T-helper 17 cell (primary cell): ENCODE data around the gene MOBP. TPM values are rescaled to one million over a fixed set of nuclear protein-coding genes. Genes with fewer than 3 reads are reported as not detected.
"Not testable (repeated sequence)": the region's sequence is repeated elsewhere in the genome, so short reads cannot be mapped to it uniquely, and the experiment has no call there.

Source experiments
- ATAC-seq: fragments of 150-1000 bp; cut with Tn5 transposase; 2 replicates; pipeline ENCODE4 v1.10.0; 2021; ENCODE audit warnings: mild to moderate bottlenecking, moderate library complexity
- DNase-seq, 3 donors: peaks; one replicate each; pipeline versions ENCODE4 v3.0.0 to v3.0.0-alpha.2; 2020 to 2021
- H3K9me3 ChIP-seq: one replicate; pipeline ENCODE4 v1.7.0; 2013; ENCODE audit warnings: low read length, mild to moderate bottlenecking; ENCODE audit not compliant: control insufficient read depth, poor library complexity, severe bottlenecking
- H3K27ac Mint-ChIP-seq: one replicate; pipeline ENCODE4 v1.8.0; 2022; ENCODE audit warnings: mild to moderate bottlenecking, moderate library complexity, mixed read lengths
- H3K27me3 Mint-ChIP-seq: one replicate; pipeline ENCODE4 v1.8.0; 2022; ENCODE audit warnings: mixed read lengths
- H3K36me3 Mint-ChIP-seq: one replicate; pipeline ENCODE4 v1.8.0; 2022; ENCODE audit warnings: low read depth, mixed read lengths
- H3K4me1 Mint-ChIP-seq: one replicate; pipeline ENCODE4 v1.8.0; 2022; ENCODE audit warnings: mild to moderate bottlenecking, mixed read lengths
- H3K4me3 Mint-ChIP-seq: one replicate; pipeline ENCODE4 v1.8.0; 2022; ENCODE audit warnings: mild to moderate bottlenecking, moderate library complexity, mixed read lengths
- total RNA-seq, 4 donors: library from RNA in 2 of 4; stranded (reverse) in 2 of 4; gene quantifications; one replicate each; pipeline ENCODE4 v1.2.3 and lab custom pipeline; 2022 to 2026

The MOBP gene
- total RNA-seq, 2 donors from 2014 or later = not detected

- no peak for DNase-seq
- H3K9me3 ChIP-seq = no peaks in the 10 kb centered on the region
- Mint-ChIP-seq H3K36me3 (peaks cover 2% of the 10 kb centered on the region), H3K27ac (no peak overlapping the region), H3K27me3 (peaks cover 47% of the 10 kb centered on the region), H3K4me3 (no peak overlapping the region), H3K4me1 (no peaks in the 10 kb centered on the region)
- ATAC-seq = no peak
Measured at GRCh38 chr3:39457361-39457760, 10.1 kb upstream of the MOBP start.

- not testable (repeated sequence) for H3K4me1 Mint-ChIP-seq, H3K9me3 ChIP-seq, DNase-seq, H3K4me3 Mint-ChIP-seq, ATAC-seq, H3K27ac Mint-ChIP-seq, H3K36me3 Mint-ChIP-seq
- peaks cover 47% of the 10 kb centered on the region for H3K27me3 Mint-ChIP-seq
Measured at GRCh38 chr3:39458579-39458978, 8.9 kb upstream of the MOBP start.

GRCh38 chr3:39460677-39461076, 6.8 kb upstream of the MOBP start:
- H3K27me3 Mint-ChIP-seq = peaks cover 43% of the 10 kb centered on the region
- no peaks in the 10 kb centered on the region for H3K4me1 Mint-ChIP-seq
- no peaks in the 10 kb centered on the region for H3K36me3 Mint-ChIP-seq
- H3K4me3 Mint-ChIP-seq = no peak overlapping the region
- ATAC-seq (no peak), DNase-seq (no peak)
- H3K27ac Mint-ChIP-seq = no peak overlapping the region
- H3K9me3 ChIP-seq = no peaks in the 10 kb centered on the region

GRCh38 chr3:39463269-39463668, 4.2 kb upstream of the MOBP start:
- no peaks in the 10 kb centered on the region for H3K36me3 Mint-ChIP-seq
- H3K27me3 Mint-ChIP-seq = peaks cover 46% of the 10 kb centered on the region
- no peak overlapping the region for H3K27ac Mint-ChIP-seq
- no peaks in the 10 kb centered on the region for H3K4me1 Mint-ChIP-seq
- no peak for DNase-seq
- no peak for ATAC-seq
- H3K9me3 ChIP-seq = no peaks in the 10 kb centered on the region
- H3K4me3 Mint-ChIP-seq = no peak overlapping the region

- H3K9me3 ChIP-seq = no peaks in the 10 kb centered on the region
- Mint-ChIP-seq H3K36me3 (no peaks in the 10 kb centered on the region), H3K27ac (no peak overlapping the region), H3K4me1 (no peaks in the 10 kb centered on the region), H3K27me3 (peaks cover 46% of the 10 kb centered on the region), H3K4me3 (no peak overlapping the region)
- DNase-seq = no peak
- no peak for ATAC-seq
Measured at GRCh38 chr3:39466988-39467387, 492 bp upstream of the MOBP start.

GRCh38 chr3:39468108-39468436, 592 bp downstream of the MOBP start:
- H3K27me3 Mint-ChIP-seq = peaks cover 50% of the 10 kb centered on the region

GRCh38 chr3:39469258-39469657, 1.8 kb downstream of the MOBP start:
- no peak for ATAC-seq
- no peaks in the 10 kb centered on the region for H3K36me3 Mint-ChIP-seq
- H3K27me3 Mint-ChIP-seq = peaks cover 54% of the 10 kb centered on the region
- H3K27ac Mint-ChIP-seq = no peak overlapping the region
- no peak overlapping the region for H3K4me3 Mint-ChIP-seq
- no peaks in the 10 kb centered on the region for H3K4me1 Mint-ChIP-seq
- no peaks in the 10 kb centered on the region for H3K9me3 ChIP-seq
- DNase-seq = no peak

More at GRCh38 chr3:39468108-39468436, 592 bp downstream of the MOBP start:
- no peaks in the 10 kb centered on the region for H3K9me3 ChIP-seq
- Mint-ChIP-seq H3K27ac (no peak overlapping the region), H3K36me3 (no peaks in the 10 kb centered on the region), H3K4me1 (no peaks in the 10 kb centered on the region), H3K4me3 (no peak overlapping the region)
- ATAC-seq = no peak
- DNase-seq = no peak

- Mint-ChIP-seq H3K27ac (no peak overlapping the region), H3K36me3 (no peaks in the 10 kb centered on the region), H3K4me1 (no peaks in the 10 kb centered on the region), H3K4me3 (no peak overlapping the region), H3K27me3 (peaks cover 54% of the 10 kb centered on the region)
- no peaks in the 10 kb centered on the region for H3K9me3 ChIP-seq
- ATAC-seq (no peak), DNase-seq (no peak)
Measured at GRCh38 chr3:39469945-39470344, 2.5 kb downstream of the MOBP start.

- Mint-ChIP-seq H3K27ac (no peak overlapping the region), H3K4me1 (no peaks in the 10 kb centered on the region), H3K4me3 (no peak overlapping the region), H3K36me3 (no peaks in the 10 kb centered on the region), H3K27me3 (peaks cover 41% of the 10 kb centered on the region)
- ATAC-seq (no peak), DNase-seq (no peak)
- H3K9me3 ChIP-seq = no peaks in the 10 kb centered on the region
Measured at GRCh38 chr3:39471652-39472051, 4.2 kb downstream of the MOBP start.

- H3K27ac Mint-ChIP-seq = no peak overlapping the region
- no peaks in the 10 kb centered on the region for H3K36me3 Mint-ChIP-seq
Measured at GRCh38 chr3:39473452-39474125, 6.1 kb downstream of the MOBP start.

GRCh38 chr3:39474126-39474515, 6.6 kb downstream of the MOBP start:
- Mint-ChIP-seq H3K36me3 (no peaks in the 10 kb centered on the region), H3K27ac (no peak overlapping the region), H3K4me1 (no peaks in the 10 kb centered on the region), H3K4me3 (no peak overlapping the region), H3K27me3 (peaks cover 31% of the 10 kb centered on the region)
- DNase-seq (no peak), ATAC-seq (no peak)
- no peaks in the 10 kb centered on the region for H3K9me3 ChIP-seq

More at GRCh38 chr3:39473452-39474125, 6.1 kb downstream of the MOBP start:
- H3K4me3 Mint-ChIP-seq = no peak overlapping the region
- DNase-seq = no peak
- peaks cover 31% of the 10 kb centered on the region for H3K27me3 Mint-ChIP-seq
- no peaks in the 10 kb centered on the region for H3K9me3 ChIP-seq
- no peaks in the 10 kb centered on the region for H3K4me1 Mint-ChIP-seq
- ATAC-seq = no peak

GRCh38 chr3:39476783-39477182, 9.3 kb downstream of the MOBP start:
- peaks cover 24% of the 10 kb centered on the region for H3K27me3 Mint-ChIP-seq

GRCh38 chr3:39478226-39478625, 10.7 kb downstream of the MOBP start:
- Mint-ChIP-seq H3K4me1 (no peaks in the 10 kb centered on the region), H3K27me3 (peaks cover 10% of the 10 kb centered on the region), H3K4me3 (no peak overlapping the region), H3K36me3 (no peaks in the 10 kb centered on the region), H3K27ac (no peak overlapping the region)
- H3K9me3 ChIP-seq = no peaks in the 10 kb centered on the region
- DNase-seq = no peak
- no peak for ATAC-seq

More at GRCh38 chr3:39476783-39477182, 9.3 kb downstream of the MOBP start:
- DNase-seq (no peak), ATAC-seq (no peak)
- no peaks in the 10 kb centered on the region for H3K9me3 ChIP-seq
- H3K36me3 Mint-ChIP-seq = no peaks in the 10 kb centered on the region
- H3K4me1 Mint-ChIP-seq = no peaks in the 10 kb centered on the region
- no peak overlapping the region for H3K4me3 Mint-ChIP-seq
- H3K27ac Mint-ChIP-seq = no peak overlapping the region

GRCh38 chr3:39479701-39480414, 12.4 kb downstream of the MOBP start:
- DNase-seq = no peak
- no peak overlapping the region for H3K4me3 Mint-ChIP-seq
- no peaks in the 10 kb centered on the region for H3K4me1 Mint-ChIP-seq
- H3K27me3 Mint-ChIP-seq = no peaks in the 10 kb centered on the region
- no peak for ATAC-seq
- H3K27ac Mint-ChIP-seq = no peak overlapping the region
- H3K36me3 Mint-ChIP-seq = no peaks in the 10 kb centered on the region
- H3K9me3 ChIP-seq = no peaks in the 10 kb centered on the region
